ENCODE data around the gene AUTS2.
A peak's percentile ranks its signal among the peaks of the same experiment; 100 is the strongest.

AUTS2 gene

DNA sequence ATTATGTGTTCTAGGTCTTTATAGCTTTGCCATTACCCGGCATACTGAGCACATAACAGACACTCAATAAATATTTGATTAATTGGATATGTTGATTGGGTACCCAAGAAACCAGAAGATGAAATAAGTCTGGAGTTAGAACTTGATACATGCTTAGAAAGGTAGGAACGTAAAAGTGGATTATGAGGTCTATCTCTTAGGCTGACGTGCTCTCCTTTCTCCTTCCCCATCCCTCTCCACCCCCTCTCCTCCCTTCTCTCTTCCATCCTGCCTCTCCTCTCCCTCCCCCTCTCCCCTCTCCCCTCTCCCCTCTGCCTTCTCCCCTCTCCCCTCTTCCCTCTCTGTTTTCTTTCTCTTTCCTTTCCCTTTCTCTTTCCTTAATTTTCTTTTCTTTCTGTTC lies 34.0 kb downstream of the AUTS2 start:
- no peak for TF ChIP-seq ZNF341 (tag by site-specific recombination; IDR thresholded peaks at IDR 0.05; ENCODE audit: low read depth)
- no peak for TF ChIP-seq ZNF701 (tag by site-specific recombination; IDR thresholded peaks at IDR 0.05)
- TF ChIP-seq ZNF121 (tag by site-specific recombination; IDR thresholded peaks at IDR 0.05): no peak
- peak; percentile 42 for TF ChIP-seq PRDM1 (tag by site-specific recombination; IDR thresholded peaks at IDR 0.05)
- TF ChIP-seq ZNF626 (tag by site-specific recombination; IDR thresholded peaks at IDR 0.05): no peak
- no peak for TF ChIP-seq ZSCAN30 (tag by site-specific recombination; IDR thresholded peaks at IDR 0.05)
- TF ChIP-seq ZBTB21 (tag by site-specific recombination; IDR thresholded peaks at IDR 0.05): no peak
- TF ChIP-seq, protein P1, sequence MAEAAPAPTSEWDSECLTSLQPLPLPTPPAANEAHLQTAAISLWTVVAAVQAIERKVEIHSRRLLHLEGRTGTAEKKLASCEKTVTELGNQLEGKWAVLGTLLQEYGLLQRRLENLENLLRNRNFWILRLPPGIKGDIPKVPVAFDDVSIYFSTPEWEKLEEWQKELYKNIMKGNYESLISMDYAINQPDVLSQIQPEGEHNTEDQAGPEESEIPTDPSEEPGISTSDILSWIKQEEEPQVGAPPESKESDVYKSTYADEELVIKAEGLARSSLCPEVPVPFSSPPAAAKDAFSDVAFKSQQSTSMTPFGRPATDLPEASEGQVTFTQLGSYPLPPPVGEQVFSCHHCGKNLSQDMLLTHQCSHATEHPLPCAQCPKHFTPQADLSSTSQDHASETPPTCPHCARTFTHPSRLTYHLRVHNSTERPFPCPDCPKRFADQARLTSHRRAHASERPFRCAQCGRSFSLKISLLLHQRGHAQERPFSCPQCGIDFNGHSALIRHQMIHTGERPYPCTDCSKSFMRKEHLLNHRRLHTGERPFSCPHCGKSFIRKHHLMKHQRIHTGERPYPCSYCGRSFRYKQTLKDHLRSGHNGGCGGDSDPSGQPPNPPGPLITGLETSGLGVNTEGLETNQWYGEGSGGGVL (tag by site-specific recombination; IDR thresholded peaks at IDR 0.05): peak; percentile 67
- TF ChIP-seq ZNF501 (tag by site-specific recombination; IDR thresholded peaks at IDR 0.05): no peak
- TF ChIP-seq, protein P2, sequence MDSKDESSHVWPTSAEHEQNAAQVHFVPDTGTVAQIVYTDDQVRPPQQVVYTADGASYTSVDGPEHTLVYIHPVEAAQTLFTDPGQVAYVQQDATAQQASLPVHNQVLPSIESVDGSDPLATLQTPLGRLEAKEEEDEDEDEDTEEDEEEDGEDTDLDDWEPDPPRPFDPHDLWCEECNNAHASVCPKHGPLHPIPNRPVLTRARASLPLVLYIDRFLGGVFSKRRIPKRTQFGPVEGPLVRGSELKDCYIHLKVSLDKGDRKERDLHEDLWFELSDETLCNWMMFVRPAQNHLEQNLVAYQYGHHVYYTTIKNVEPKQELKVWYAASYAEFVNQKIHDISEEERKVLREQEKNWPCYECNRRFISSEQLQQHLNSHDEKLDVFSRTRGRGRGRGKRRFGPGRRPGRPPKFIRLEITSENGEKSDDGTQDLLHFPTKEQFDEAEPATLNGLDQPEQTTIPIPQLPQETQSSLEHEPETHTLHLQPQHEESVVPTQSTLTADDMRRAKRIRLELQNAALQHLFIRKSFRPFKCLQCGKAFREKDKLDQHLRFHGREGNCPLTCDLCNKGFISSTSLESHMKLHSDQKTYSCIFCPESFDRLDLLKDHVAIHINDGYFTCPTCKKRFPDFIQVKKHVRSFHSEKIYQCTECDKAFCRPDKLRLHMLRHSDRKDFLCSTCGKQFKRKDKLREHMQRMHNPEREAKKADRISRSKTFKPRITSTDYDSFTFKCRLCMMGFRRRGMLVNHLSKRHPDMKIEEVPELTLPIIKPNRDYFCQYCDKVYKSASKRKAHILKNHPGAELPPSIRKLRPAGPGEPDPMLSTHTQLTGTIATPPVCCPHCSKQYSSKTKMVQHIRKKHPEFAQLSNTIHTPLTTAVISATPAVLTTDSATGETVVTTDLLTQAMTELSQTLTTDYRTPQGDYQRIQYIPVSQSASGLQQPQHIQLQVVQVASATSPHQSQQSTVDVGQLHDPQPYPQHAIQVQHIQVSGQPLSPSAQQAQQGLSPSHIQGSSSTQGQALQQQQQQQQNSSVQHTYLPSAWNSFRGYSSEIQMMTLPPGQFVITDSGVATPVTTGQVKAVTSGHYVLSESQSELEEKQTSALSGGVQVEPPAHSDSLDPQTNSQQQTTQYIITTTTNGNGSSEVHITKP (tag by site-specific recombination; IDR thresholded peaks at IDR 0.05): no peak
- TF ChIP-seq, protein P3, sequence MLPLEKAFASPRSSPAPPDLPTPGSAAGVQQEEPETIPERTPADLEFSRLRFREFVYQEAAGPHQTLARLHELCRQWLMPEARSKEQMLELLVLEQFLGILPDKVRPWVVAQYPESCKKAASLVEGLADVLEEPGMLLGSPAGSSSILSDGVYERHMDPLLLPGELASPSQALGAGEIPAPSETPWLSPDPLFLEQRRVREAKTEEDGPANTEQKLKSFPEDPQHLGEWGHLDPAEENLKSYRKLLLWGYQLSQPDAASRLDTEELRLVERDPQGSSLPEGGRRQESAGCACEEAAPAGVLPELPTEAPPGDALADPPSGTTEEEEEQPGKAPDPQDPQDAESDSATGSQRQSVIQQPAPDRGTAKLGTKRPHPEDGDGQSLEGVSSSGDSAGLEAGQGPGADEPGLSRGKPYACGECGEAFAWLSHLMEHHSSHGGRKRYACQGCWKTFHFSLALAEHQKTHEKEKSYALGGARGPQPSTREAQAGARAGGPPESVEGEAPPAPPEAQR (tag by site-specific recombination; IDR thresholded peaks at IDR 0.05): no peak
- TF ChIP-seq ZFP69B (tag by site-specific recombination; IDR thresholded peaks at IDR 0.05): no peak
- TF ChIP-seq, protein P4, sequence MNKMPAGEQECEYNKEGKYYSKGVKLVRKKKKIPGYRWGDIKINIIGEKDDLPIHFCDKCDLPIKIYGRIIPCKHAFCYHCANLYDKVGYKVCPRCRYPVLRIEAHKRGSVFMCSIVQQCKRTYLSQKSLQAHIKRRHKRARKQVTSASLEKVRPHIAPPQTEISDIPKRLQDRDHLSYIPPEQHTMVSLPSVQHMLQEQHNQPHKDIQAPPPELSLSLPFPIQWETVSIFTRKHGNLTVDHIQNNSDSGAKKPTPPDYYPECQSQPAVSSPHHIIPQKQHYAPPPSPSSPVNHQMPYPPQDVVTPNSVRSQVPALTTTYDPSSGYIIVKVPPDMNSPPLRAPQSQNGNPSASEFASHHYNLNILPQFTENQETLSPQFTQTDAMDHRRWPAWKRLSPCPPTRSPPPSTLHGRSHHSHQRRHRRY (tag by site-specific recombination; IDR thresholded peaks at IDR 0.05): no peak
- TF ChIP-seq, protein P5, sequence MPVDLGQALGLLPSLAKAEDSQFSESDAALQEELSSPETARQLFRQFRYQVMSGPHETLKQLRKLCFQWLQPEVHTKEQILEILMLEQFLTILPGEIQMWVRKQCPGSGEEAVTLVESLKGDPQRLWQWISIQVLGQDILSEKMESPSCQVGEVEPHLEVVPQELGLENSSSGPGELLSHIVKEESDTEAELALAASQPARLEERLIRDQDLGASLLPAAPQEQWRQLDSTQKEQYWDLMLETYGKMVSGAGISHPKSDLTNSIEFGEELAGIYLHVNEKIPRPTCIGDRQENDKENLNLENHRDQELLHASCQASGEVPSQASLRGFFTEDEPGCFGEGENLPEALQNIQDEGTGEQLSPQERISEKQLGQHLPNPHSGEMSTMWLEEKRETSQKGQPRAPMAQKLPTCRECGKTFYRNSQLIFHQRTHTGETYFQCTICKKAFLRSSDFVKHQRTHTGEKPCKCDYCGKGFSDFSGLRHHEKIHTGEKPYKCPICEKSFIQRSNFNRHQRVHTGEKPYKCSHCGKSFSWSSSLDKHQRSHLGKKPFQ (tag by site-specific recombination; IDR thresholded peaks at IDR 0.05): no peak
- no peak for TF ChIP-seq ZNF10 (tag by site-specific recombination; IDR thresholded peaks at IDR 0.05)
- TF ChIP-seq BCL11B (tag by site-specific recombination; IDR thresholded peaks at IDR 0.05; ENCODE audit: low read depth): no peak
- Histone ChIP-seq H3K9me3 (ENCODE audit: control insufficient read depth, insufficient read depth, low read depth, low read length) (no peaks in the 10 kb centered on the region), H3K27ac (ENCODE audit: extremely low read depth, low read depth, low read length) (no peak overlapping the region), H3K4me1 (ENCODE audit: control insufficient read depth, insufficient read depth, low read length) (peaks cover 41% of the 10 kb centered on the region), H3K36me3 (ENCODE audit: control insufficient read depth in 2 of 2, insufficient read depth in 1 of 2, low read length in 2 of 2) (no peaks in the 10 kb centered on the region), H3K4me3 (ENCODE audit: low read depth, low read length) (no peak overlapping the region)
- ChIA-PET POLR2A (no interaction called here), CTCF (no interaction called here)
